Measurements from ENCODE around the gene RBPMS2.
"Not testable (repeated sequence)": the region's sequence is repeated elsewhere in the genome, so short reads cannot be mapped to it uniquely, and the experiment has no call there.

RBPMS2 gene
- total RNA-seq = 0 reads per million in 3 experiments

DNA sequence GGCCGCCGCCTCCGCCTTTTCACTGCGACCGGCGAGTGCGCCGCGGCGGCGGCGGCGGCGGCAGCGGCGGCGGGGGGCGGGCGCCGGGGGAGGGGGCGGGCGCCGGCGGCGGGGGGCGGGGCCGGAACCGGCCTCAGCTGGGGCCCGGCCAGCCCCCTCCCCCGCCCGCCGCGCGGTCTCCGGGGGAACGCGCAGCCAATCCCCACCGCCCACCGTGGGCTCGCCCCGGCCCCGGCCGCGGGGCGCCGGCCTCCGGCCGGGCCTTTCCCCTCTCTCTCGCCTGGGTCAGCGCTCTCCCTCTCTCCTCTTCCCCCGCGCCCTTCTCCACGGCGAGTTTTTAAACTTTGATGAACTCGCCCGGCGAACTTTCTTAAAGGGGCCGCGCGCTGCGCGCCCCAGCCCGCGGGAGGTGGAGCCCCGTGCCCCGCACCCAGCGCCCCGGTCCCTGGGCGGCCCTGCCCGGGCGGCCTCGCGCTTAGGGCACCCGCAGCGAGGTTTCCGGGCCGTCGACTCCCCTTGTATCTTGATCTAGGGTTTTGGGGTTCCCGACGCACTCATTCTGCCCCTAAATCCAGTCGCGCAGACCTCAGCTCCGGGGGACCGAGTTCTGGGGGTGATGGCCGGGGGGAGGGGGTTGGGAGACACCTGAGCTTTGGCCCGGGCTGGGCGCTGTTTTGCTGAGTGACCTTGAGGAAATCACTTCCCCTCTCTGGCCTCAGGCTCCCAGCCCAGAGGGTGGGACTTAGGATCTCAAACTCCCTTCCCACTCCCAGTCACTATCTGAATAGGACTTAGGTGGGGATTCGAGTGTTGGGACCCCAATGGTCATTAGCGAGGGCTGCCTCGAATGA lies at the start of gene RBPMS2:
Gene RBPMS2 (minus strand): TSS at position 39 of the 851 bp plus-strand sequence. CDS start 270 bp downstream, outside the sequence.
- DNase-seq = no peak

- DNase-seq = no peak
These were observed 49.6 kb upstream of the RBPMS2 start for GRCh38 chr15:64824929-64825430.

DNA sequence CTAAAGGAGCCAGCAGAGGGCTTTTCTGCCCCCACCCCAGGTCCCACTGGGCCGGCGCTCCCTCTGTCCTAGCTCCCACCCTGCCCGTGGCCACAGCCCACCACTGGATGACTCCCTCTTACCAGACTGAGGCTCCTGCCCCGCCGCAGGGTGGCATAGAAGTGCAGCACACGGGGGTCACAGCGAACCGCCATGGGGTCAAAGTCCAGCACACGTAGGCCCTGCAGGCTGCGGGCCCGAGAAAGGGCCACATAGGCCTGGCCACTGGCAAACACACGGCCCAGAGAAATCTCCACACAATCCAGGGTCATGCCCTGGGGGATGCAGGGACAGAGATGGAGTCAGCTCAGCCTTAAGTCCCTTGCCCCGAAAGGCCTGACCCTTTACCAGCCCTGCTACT lies 41.1 kb upstream of the RBPMS2 start:
- no peak for DNase-seq

GRCh38 chr15:64814965-64815364 lies 39.6 kb upstream of the RBPMS2 start:
- not testable (repeated sequence) for DNase-seq

GRCh38 chr15:64814283-64814682 lies 38.9 kb upstream of the RBPMS2 start:
- DNase-seq = not testable (repeated sequence)

DNA sequence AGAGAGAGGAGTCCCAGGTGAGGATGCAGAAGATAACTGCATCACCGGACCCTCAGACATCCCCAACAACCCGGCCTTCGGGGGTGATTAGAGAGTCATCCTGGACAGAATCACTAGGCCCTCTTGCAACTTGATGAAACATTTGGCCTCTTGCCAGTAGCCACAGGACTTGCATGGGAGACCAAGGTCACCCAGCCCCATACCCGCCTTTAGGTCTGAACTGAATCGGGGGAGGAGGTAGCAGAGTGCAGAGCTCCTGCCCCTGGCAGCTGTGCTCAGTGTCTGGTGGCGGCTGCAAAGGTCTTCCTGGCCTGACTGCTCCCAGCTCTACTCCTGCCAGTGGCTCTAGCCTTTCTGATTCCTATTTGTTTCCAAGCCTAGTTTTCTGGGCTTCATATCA lies 37.7 kb upstream of the RBPMS2 start:
- no peak for DNase-seq

DNA sequence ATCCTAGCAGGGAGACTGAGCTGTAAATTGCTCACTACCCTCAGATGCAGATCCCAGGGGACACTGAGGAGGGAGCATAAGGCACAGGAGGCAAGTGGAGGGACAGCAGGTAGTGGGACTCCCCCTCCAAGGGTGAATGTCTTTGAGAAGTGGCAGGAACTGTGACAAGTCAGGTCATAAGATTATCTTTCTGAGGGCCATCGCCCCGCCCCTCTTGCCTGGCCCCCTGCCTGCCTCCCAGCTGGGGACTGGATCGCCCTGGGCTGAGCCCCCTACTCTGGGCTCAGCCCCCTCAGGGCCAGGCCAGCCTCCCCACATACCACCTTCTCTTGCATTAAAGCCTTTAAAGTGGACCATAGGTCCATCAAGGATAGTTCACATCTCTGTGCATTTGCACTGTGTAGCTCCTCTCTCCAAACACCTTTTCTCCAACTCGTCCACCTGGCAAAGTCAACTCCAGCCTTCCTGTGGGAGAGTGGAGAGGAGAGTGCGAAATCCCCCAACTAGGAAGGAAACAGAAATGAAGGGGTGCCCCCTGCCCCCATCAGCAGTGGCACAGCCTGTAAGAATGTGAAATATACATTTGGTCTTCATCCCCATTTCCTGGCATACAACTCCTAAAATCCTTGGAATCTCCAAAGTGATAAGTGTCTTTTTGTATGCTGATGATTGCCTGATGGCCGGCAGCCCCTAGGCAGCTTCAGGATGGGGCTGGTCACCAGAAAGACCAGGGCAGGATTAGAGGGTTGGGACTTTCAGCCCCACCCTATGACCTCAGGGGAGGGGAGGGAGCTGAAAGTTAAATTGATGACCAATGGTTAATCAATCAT lies 35.3 kb upstream of the RBPMS2 start:
- no peak for DNase-seq

DNA sequence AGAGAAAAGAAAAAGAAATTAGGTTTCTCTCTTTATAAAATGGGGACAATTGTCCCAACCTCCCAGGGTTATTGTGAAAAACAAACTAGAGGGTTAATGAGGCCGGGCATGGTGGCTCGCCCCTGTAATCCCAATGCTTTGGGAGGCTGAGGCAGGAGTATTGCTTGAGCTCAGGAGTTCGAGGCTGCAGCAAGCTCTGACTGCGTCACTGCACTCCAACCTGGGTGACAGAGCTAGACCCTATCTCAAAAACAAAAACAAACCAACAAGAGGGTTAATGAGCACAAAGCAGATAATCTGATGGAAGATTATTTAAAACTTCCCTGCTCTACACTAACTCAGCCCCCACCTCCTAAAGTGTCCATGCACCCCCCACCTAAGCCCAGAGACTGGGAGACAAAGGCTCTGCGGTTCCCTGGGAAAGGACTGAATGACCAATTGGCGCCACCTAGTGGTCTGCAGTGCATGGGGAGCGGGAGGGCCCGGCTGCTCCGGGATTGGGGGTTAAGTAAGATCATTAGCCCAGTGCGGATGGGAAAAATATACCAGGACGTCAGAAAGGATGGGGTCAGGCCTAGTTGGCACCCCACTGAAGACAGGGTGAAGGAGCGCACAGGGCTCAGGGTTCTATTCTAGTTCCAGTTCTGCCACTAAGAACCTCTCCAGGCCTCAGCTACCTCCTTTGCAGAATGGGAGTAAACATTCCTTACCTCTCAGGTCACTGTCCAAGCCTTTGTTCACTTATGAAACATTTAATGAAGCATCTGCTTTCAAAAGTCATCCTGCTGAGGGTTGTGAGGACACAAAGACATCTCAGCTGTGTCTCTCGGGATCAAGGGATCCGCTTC lies 34.5 kb upstream of the RBPMS2 start:
- DNase-seq = peak; percentile 43

DNA sequence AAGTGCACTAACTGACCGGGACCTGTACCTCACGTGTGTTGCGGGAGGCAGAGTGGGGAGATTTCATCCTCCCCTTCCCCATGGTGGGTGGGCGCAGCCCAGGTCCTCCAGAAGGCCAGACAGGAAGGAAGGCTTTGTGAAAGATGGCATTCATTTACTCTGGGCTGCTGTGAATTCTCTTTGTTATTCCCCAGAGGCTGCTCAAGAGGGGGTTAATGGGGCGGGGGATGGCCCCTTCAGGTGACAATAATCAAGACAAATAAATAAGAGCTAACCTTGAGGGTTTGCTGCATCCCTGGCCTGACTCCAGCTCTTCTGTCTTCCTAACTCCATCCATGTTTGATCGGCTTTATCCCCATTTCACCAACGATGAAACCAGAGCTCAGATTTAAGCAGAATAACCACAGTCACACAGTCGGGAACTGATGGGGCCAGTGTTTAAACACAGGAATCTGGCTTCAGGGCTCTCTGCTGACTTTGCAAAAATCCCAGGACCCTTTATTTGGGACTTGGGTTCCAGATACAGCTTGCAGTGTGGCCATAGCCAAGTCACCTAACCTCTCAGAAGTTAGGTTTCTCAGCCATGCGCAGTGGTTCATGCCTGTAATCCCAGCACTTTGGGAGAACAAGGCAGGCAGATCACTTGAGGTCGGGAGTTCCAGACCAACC lies 33.5 kb upstream of the RBPMS2 start:
- DNase-seq = no peak

DNA sequence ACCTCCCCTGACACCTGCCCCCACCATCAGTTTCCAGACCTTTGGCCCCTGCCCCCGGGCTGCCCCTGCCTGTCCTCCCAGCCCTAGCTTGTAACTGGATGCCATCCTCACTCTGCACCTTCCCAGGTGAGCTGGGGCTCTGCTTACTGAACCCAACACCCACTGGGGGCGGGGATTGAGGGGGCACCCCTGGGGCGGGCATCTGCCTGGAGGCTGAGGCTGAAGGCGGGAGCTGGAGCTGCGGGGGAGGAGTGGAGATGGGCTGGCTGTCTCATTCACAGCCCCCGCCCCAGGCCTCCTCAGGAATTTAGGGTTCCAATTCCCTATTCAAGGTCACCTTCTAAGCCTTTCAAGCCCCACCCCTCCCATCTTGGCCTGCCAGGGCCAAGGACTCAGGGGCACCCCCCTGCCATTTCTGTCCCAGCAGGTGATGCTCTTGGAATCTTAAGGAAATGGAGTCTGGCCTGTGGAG lies 32.4 kb upstream of the RBPMS2 start:
- DNase-seq = no peak

DNA sequence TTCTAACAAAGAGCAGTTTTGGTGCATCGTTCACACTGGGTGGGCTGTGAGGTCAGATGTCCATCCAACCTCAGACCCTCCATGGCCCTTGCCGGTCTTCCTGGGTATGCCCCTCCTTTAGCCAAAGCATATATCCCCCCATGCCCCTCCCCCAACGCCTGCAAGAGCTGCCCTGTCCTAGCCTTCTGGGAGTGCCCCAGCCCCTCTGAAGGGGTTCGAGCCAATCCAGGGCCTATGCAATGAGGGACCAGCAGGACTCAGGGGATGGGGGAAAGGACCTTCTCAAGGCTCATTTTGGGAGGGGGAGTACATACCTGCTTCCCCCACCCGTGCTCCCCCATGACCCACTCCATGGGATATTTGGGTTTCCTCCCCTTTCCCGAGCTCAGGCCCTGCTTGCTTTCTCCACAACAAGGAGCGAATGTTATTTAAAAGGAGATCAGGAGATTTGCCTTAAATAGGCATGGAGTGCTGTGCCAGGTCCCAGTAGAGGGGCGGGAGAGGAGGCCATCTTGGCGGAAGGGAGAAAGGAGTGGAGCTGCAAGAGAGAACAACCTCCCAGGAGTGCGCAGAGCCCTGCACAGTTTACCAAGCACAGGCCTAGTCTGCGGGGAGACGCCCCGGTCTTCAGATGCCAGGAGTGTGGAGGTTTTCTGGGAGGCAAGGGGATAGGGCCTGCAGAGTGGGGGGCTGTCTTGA lies 31.8 kb upstream of the RBPMS2 start:
- no peak for DNase-seq

GRCh38 chr15:64806509-64806908 lies 31.1 kb upstream of the RBPMS2 start:
- no peak for DNase-seq

GRCh38 chr15:64804619-64805018 lies 29.2 kb upstream of the RBPMS2 start:
- no peak for DNase-seq

- DNase-seq = no peak
These were observed 28.1 kb upstream of the RBPMS2 start for GRCh38 chr15:64803526-64803925.

- DNase-seq = no peak
These were observed 25.1 kb upstream of the RBPMS2 start for GRCh38 chr15:64800476-64800875.

DNA sequence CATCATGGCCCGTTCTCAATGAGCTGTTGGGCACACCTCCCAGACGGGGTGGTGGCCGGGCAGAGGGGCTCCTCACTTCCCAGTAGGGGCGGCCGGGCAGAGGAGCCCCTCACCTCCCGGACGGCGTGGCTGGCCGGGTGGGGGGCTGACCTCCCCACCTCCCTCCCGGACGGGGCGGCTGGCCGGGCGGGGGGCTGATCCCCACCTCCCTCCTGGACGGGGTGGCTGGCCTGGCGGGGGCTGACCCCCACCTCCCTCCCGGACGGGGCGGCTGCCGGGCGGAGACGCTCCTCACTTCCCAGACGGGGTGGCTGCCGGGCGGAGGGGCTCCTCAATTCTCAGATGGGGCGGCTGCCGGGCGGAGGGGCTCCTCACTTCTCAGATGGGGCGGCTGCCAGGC lies 23.5 kb upstream of the RBPMS2 start:
- DNase-seq = not testable (repeated sequence)

- not testable (repeated sequence) for DNase-seq
These were observed 20.5 kb upstream of the RBPMS2 start for GRCh38 chr15:64795921-64796320.

- DNase-seq = not testable (repeated sequence)
These were observed 19.9 kb upstream of the RBPMS2 start for GRCh38 chr15:64795299-64795698.

DNA sequence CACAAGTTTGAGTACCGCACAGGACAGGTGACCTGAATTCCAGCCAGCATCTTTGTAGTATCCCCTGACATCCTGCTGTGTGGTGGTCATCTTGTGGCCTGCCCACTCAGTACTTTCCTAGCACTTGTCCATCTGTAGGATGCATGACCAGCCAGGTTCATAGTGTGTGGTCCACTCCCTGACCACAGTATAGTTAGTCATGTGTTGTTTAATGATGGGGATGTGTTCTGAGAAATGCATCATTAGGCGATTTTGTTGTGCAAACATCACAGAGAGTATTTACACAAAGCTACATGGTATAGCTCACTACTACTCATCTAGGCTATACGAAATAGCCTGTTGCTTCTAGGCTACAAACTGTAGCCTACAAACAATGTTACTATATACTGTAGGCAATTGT lies 16.9 kb upstream of the RBPMS2 start:
- DNase-seq = no peak

- no peak for DNase-seq
These were observed 16.0 kb upstream of the RBPMS2 start for GRCh38 chr15:64791401-64791800.

DNA sequence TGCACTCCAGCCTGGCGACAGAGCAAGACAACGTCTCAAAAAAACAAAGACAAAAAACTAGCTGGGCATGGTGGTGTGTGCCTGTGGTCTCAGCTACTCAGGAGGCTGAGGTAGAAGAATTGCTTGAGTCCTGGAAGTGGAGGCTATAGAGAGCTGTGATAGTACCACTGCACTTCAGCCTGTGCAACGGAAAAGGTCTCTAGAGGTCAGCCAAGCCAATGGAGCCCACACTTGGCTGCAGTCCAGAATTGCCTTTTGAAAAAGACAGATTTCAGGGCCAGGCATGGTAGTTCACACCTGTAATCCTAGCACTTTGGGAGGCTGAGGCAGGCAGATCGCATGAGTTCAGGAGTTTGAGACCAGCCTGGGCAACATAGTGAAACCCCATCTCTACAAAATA lies 8.4 kb upstream of the RBPMS2 start:
- no peak for DNase-seq
